HepG2 (cell line): ENCODE results near the gene MEGF11. TPM values are rescaled to one million over a fixed set of nuclear protein-coding genes. Genes with fewer than 3 reads are reported as not detected.

ENCODE experiments used
- BORCS8-MEF2B ChIP-seq: sonication (generic); formaldehyde crosslinking; IDR thresholded peaks from 2 replicates; pipeline ENCODE4 v1.8.0; 2022; ENCODE audit warnings: mild to moderate bottlenecking, missing genetic modification reagents
- DNMT1 ChIP-seq: sonication (generic); formaldehyde crosslinking; IDR thresholded peaks from 2 replicates; pipeline ENCODE4 v1.5.1; 2020; ENCODE audit warnings: mild to moderate bottlenecking, missing genetic modification reagents
- E2F5 ChIP-seq: sonication (generic); formaldehyde crosslinking; conservative IDR thresholded peaks from 2 replicates; pipeline ENCODE4 v1.4.0; 2020; ENCODE audit warnings: missing genetic modification reagents
- FOXP1 ChIP-seq, 2 experiments: fragments of 450-650 bp in 1 of 2; IDR thresholded peaks; 2 replicates each; pipeline ENCODE4 v1.6.1; 2017 to 2018; ENCODE audit warnings: antibody characterized with exemption in 1 of 2
- KLF16 ChIP-seq, 2 experiments: sonication (generic) in 1 of 2; formaldehyde crosslinking in 1 of 2; IDR thresholded peaks; 2 replicates each; pipeline versions ENCODE4 v1.6.1 to v1.8.0; 2016 to 2023; ENCODE audit warnings: missing genetic modification reagents in 2 of 2, missing compliant biosample characterization in 1 of 2
- NFE2 ChIP-seq: sonication (generic); formaldehyde crosslinking; IDR thresholded peaks from 2 replicates; pipeline ENCODE4 v1.4.0; 2020; ENCODE audit warnings: missing genetic modification reagents
- NFE2L1 ChIP-seq: sonication (generic); formaldehyde crosslinking; IDR thresholded peaks from 2 replicates; pipeline ENCODE4 v1.4.0; 2020; ENCODE audit warnings: missing genetic modification reagents, mild to moderate bottlenecking, borderline replicate concordance
- PCBP1 ChIP-seq: fragments of 200-400 bp; formaldehyde crosslinking; IDR thresholded peaks from 2 replicates; pipeline ENCODE4 v1.6.1; 2017; ENCODE audit warnings: mild to moderate bottlenecking, low read depth, low read length, borderline replicate concordance
- THAP11 ChIP-seq: IDR thresholded peaks from 2 replicates; pipeline ENCODE4 v1.6.1; 2016; ENCODE audit warnings: missing biosample characterization, missing genetic modification reagents
- YY1 ChIP-seq: IDR thresholded peaks from 2 replicates; pipeline ENCODE4 v1.6.1; 2011; ENCODE audit warnings: low read length, low read depth, moderate library complexity, mild to moderate bottlenecking; ENCODE audit not compliant: insufficient read depth, insufficient replicate concordance
- ZFP36L1 ChIP-seq: sonication (generic); formaldehyde crosslinking; IDR thresholded peaks from 2 replicates; pipeline ENCODE4 v1.8.0; 2022; ENCODE audit warnings: mild to moderate bottlenecking, missing genetic modification reagents, moderate library complexity
- ZFP36L2 ChIP-seq: sonication (generic); formaldehyde crosslinking; IDR thresholded peaks from 2 replicates; pipeline ENCODE4 v1.4.0; 2020; ENCODE audit warnings: missing genetic modification reagents
- ZFP62 ChIP-seq: sonication (generic); formaldehyde crosslinking; IDR thresholded peaks from 2 replicates; pipeline ENCODE4 v1.4.0; 2020; ENCODE audit warnings: missing genetic modification reagents
- ZNF276 ChIP-seq: sonication (generic); formaldehyde crosslinking; IDR thresholded peaks from 2 replicates; pipeline ENCODE4 v1.4.0; 2020; ENCODE audit warnings: mild to moderate bottlenecking, low read depth, missing genetic modification reagents
- ZNF782 ChIP-seq: sonication (generic); formaldehyde crosslinking; IDR thresholded peaks from 2 replicates; pipeline ENCODE4 v1.4.0; 2020; ENCODE audit warnings: missing genetic modification reagents, mild to moderate bottlenecking, borderline replicate concordance
- polyA plus RNA-seq, 8 experiments: library from polyadenylated mRNA; depleted of rRNA in 3 of 8; stranded (reverse) in 7 of 8; unstranded in 1 of 8; fragments of >200 nt; fragmentation: Illumina TruSeq in 4 of 8; extraction: Trizol in 4 of 8; gene quantifications; 2 replicates each; pipeline versions ENCODE4 v1.2.1 to v1.2.3, GENCODE V29; 2011 to 2016; ENCODE audit warnings: low read depth in 4 of 8, missing spikeins in 1 of 8, mixed read lengths in 1 of 8; ENCODE audit not compliant: insufficient read depth in 1 of 8
- total RNA-seq, 5 experiments: library from RNA; depleted of rRNA; stranded (reverse); fragments of >200 nt; fragmentation: Illumina TruSeq; extraction: Trizol; gene quantifications; 2 replicates each; pipeline ENCODE4 v1.2.3, GENCODE V29; 2016; ENCODE audit warnings: low read depth in 1 of 5
- TF ChIP-seq, protein P1 (sequence below), 2 experiments: sonication (generic) in 1 of 2; formaldehyde crosslinking in 1 of 2; IDR thresholded peaks; 2 replicates each; pipeline versions ENCODE4 v1.6.1 to v1.9.0; 2014 to 2022; ENCODE audit warnings: antibody characterized with exemption in 1 of 2, borderline replicate concordance in 1 of 2, inconsistent platforms in 1 of 2, low read depth in 1 of 2, missing genetic modification reagents in 1 of 2
- TF ChIP-seq, protein P2 (sequence below): sonication (generic); formaldehyde crosslinking; IDR thresholded peaks from 2 replicates; pipeline ENCODE4 v1.5.0; 2020; ENCODE audit warnings: mild to moderate bottlenecking, missing genetic modification reagents

MEGF11 gene
- total and polyA plus RNA-seq, 2 of the 13 experiments (the other 11 are each of a cell fraction or from before 2014, with no cell fraction given), result not detected

DNA sequence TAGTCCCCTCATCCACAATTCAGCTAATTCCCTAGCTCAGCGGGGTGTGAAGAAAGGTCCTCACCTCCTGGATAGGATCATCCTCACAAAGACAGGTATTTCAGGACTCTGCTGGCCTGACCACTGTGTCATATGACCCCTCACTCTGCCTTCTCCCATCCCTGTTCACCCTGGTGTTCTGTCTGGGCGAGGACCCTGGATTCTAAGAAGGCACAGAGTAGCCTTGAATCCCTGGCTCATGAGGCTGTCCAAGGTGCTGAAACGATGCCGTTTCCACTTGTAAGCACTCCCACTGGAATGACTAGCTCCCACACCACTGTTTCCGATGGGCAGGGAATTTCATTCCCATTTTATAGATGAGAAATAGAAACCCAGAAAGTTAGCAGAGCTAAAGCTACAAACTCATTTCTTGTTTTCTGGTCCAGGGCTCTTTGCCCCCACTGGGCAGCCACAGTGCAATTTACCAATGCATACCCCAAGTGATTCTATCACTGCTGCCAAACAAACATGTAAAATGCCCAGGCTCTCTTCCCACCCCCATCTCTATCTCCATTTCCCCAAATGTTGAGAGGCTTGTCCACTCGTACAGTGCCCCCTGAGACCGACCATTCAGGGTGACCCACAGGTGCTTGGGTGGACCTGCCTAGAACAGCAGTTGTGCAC lies 301.0 kb downstream of the MEGF11 start (continued):
- TF ChIP-seq, protein P1, sequence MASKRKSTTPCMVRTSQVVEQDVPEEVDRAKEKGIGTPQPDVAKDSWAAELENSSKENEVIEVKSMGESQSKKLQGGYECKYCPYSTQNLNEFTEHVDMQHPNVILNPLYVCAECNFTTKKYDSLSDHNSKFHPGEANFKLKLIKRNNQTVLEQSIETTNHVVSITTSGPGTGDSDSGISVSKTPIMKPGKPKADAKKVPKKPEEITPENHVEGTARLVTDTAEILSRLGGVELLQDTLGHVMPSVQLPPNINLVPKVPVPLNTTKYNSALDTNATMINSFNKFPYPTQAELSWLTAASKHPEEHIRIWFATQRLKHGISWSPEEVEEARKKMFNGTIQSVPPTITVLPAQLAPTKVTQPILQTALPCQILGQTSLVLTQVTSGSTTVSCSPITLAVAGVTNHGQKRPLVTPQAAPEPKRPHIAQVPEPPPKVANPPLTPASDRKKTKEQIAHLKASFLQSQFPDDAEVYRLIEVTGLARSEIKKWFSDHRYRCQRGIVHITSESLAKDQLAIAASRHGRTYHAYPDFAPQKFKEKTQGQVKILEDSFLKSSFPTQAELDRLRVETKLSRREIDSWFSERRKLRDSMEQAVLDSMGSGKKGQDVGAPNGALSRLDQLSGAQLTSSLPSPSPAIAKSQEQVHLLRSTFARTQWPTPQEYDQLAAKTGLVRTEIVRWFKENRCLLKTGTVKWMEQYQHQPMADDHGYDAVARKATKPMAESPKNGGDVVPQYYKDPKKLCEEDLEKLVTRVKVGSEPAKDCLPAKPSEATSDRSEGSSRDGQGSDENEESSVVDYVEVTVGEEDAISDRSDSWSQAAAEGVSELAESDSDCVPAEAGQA (IDR thresholded peaks at IDR 0.05; ENCODE audit: low read depth), result no peak
- TF ChIP-seq, protein P1 (CRISPR knock-in tag; IDR thresholded peaks at IDR 0.05; ENCODE audit: borderline replicate concordance), result 0 out of 2 replicates have a peak, but pooled peaks have one; percentile 41
- peak in 1 of 2 experiments; percentile 69; a peak in 2 of 4 replicates for TF ChIP-seq KLF16 (CRISPR knock-in tag; IDR thresholded peaks at IDR 0.05)
- no peak for TF ChIP-seq ZNF782 (CRISPR knock-in tag)
- TF ChIP-seq, protein P2, sequence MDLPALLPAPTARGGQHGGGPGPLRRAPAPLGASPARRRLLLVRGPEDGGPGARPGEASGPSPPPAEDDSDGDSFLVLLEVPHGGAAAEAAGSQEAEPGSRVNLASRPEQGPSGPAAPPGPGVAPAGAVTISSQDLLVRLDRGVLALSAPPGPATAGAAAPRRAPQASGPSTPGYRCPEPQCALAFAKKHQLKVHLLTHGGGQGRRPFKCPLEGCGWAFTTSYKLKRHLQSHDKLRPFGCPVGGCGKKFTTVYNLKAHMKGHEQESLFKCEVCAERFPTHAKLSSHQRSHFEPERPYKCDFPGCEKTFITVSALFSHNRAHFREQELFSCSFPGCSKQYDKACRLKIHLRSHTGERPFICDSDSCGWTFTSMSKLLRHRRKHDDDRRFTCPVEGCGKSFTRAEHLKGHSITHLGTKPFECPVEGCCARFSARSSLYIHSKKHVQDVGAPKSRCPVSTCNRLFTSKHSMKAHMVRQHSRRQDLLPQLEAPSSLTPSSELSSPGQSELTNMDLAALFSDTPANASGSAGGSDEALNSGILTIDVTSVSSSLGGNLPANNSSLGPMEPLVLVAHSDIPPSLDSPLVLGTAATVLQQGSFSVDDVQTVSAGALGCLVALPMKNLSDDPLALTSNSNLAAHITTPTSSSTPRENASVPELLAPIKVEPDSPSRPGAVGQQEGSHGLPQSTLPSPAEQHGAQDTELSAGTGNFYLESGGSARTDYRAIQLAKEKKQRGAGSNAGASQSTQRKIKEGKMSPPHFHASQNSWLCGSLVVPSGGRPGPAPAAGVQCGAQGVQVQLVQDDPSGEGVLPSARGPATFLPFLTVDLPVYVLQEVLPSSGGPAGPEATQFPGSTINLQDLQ (CRISPR knock-in tag), result no peak
- TF ChIP-seq ZFP36L1 (CRISPR knock-in tag), result no peak
- no peak for TF ChIP-seq DNMT1 (CRISPR knock-in tag)
- no peak for TF ChIP-seq E2F5 (CRISPR knock-in tag)
- TF ChIP-seq YY1, result no peak
- no peak for TF ChIP-seq PCBP1
- no peak for TF ChIP-seq ZFP62 (CRISPR knock-in tag)
- no peak for TF ChIP-seq ZNF276 (CRISPR knock-in tag)
- TF ChIP-seq THAP11 (CRISPR knock-in tag), result peak; percentile 34; the same call in 1 of the 2 replicates
- no peak for TF ChIP-seq NFE2 (CRISPR knock-in tag)
- TF ChIP-seq NFE2L1 (CRISPR knock-in tag), result no peak
- 0 out of 2 replicates have a peak, but pooled peaks have one; percentile 70 for TF ChIP-seq ZFP36L2
- TF ChIP-seq FOXP1 (IDR thresholded peaks at IDR 0.05), result no peak
- TF ChIP-seq FOXP1 (CRISPR knock-in tag; IDR thresholded peaks at IDR 0.05), result no peak
- TF ChIP-seq BORCS8-MEF2B (CRISPR knock-in tag), result peak; percentile 87
